HG03439 (cell line): ENCODE data around the gene MARK3.

Source experiments
- ATAC-seq: cut with Tn5 transposase; IDR thresholded peaks from one replicate; pipeline ENCODE4 v1.9.1; 2021; ENCODE audit warnings: mild to moderate bottlenecking, moderate library complexity; ENCODE audit not compliant: unreplicated experiment

MARK3 gene

DNA sequence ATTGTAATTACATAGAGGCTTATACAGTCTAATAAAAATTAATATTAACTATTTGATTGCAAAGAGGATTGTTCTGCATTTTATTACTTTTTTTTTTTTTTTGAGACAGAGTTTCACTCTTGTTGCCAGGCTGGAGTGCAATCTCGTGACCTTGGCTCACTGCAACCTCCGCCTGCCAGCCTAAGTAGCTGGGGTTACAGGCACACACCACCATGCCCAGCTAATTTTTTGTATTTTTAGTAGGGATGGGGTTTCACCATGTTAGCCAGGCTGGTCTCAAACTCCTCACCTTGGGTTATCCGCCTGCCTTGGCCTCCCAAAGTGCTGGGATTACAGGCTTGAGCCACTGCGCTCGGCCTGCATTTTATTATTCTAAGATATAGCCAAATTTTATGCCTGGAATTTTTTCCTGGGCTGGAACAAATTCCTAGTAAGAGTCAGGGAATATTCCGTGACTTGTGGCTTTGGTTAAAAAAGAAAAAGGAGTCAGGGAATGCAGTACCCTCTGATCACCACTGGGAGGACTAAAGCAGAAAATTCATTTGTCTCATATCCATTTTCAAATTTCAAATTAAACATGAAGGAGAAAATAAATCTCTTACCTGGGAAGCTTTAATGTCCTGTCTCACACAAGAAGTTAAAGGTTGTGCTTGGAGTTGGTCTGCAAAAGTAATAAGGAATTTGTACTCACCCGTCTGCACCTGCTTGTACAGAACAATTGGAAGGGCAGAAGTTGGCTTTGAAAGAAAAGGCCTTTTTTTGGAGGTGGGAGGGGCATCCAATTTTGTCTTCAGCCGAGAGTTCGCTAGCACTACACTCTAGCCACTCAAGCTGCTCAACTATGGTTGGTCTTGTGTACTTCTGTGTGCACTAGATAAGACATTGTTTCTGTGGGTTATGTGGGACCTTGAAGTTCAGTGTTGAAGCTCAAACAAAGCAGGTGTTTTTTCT, 8.7 kb downstream of the MARK3 start:
- ATAC-seq: no peak

DNA sequence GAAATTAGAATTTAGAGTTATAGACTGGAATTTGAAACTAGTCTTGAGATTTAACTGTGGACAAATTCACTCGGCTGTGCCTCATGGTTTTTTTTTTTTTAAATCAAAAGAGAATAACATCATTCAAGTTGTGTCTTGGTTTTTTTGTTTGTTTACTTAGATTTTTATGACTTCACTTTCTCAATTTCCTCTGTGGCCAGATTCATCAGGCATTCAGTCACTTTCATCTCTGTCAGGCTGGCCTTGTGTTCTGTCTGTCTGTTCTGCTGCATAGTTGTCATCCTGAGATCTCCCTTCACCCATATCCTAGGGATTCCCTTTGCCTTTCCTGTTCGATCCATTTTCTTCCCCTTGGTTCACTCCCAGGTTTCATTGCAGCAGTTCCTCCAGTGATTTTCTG, 10.0 kb downstream of the MARK3 start:
- no peak for ATAC-seq

DNA sequence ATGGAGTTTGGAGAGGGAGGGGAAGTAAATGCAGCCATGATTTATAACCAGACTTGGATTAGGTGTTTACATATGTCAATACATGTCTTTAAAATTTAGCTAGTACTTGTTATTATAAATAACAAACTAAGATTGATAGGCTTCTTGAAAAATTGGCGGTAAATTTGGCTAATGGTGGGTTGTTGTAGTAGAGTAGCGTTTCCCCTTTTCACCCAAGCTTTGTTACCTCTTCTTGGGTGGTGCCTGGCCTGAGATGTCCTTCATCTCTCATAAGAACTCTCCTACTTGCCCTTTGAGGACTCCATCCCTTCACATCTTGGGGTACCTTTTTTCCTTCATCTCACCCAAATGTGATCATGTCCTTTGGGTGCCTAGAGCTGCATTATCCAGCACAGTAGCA, 11.2 kb downstream of the MARK3 start:
- ATAC-seq: no peak

DNA sequence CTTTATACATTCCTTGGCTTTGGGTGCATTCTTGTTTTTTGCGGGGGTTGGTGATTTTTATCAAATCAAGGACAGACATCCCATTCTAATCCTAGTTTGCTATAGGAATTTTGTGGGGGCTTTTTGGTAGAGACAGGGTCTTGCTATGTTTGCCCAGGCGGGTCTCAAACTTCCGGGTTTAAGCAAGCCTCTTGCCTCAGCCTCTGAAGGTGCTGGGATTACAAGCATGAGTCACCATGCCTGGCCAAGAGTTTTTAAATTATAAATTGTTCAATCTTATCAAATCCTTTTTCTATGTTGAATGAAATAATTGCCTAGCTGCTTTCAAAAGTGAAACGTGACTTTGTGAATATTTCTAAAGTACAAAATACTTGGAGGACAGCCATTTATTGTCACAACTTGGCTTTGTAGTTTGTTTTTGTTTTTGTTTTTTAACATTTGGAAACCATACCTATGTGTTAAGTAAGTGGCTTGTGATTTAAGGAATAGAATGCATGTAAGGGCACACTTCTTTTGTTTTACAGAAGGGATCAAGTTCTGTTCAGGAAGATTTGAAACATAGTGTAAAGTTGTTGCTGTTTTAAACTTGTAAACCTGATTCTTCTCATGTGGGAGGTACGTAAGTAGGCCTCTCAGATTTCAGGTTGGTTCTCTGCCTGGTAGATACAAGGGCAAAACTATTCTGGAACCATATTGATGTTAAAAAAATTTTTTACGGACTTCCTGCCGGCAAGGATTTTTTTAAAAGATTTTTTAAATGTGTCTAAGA, 13.4 kb downstream of the MARK3 start:
- no peak for ATAC-seq

DNA sequence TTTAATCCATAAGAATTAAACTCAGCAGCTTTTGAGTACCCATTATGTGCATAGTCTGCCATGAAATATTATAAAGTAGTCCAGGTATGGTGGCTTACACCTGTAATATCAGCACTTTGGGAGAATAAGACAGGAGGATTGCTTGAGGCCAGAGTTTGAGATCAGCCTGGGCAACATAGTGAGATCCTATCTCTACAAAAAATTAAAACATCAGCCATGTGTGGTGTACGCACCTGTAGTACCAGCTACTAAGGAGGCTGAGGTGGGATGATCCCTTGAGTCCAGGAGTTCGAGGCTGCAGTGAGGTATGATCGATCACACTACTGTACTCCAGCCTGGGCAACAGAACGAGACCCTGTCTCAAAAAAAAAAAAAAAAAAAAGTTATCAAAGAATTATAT, 15.3 kb downstream of the MARK3 start:
- no peak for ATAC-seq

DNA sequence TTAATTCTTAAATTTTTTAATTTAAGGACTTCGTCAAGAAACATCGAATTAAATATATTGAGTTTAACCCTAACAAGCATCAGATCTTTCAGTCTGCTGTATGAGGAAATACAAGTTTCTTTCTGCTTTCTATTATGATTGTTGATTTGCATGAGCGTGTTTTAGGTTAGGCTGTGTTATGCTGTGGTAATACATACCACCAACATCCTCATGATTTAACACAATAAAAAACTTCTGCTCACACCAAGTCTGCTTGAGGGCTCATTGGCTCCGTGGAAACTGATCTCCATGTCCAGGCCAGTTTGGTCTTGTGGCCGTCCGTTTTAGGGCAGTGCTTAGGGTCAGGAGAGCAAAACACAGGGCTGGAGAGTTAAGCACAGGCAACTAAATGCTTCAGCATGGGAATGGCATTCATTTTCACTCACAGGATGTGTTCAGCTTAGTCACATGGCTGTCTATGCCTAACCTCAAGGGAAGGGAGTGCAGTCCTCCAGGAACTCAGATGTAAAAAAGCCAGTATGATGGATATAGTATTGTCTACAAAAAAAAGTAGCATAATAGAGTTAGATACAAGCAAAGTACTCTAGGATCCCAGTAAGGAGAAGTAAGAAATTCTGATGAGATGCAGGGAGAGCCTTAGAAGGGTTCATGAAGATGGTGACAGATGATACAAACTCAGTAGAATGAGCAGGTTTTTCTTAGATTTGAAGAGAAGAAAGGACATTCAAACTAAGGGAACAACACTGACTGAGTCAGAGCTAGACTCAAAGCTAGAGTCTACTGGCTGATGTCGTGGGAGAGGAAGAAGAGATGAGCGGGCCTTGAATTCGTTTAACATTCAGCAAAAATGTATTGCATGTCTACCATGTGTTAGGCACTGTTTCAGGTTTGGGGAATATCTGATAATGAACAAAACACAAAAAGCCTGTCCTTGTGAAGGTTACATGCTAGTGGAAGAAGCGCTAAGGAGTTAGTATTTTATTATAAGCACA, 16.3 kb downstream of the MARK3 start:
- ATAC-seq: no peak

DNA sequence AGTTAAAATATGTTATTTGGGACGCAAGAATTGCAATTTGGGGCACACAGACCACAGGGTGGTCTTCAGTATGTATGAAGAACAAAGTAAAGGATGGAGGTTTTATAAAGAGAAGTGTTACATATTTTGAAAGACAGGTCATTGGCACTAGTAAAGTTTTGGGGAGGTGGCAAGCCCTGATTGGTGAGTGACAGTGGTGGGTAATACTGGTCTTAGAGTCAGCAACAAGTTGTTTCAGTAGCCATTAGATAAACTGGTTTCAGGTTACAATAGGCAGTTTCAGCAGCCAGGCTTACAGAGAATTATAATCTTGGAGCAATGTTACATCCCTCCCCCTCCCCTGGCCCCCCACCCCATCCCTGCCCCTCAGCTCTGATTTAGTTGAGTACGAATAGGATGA, 17.5 kb downstream of the MARK3 start:
- ATAC-seq: no peak

DNA sequence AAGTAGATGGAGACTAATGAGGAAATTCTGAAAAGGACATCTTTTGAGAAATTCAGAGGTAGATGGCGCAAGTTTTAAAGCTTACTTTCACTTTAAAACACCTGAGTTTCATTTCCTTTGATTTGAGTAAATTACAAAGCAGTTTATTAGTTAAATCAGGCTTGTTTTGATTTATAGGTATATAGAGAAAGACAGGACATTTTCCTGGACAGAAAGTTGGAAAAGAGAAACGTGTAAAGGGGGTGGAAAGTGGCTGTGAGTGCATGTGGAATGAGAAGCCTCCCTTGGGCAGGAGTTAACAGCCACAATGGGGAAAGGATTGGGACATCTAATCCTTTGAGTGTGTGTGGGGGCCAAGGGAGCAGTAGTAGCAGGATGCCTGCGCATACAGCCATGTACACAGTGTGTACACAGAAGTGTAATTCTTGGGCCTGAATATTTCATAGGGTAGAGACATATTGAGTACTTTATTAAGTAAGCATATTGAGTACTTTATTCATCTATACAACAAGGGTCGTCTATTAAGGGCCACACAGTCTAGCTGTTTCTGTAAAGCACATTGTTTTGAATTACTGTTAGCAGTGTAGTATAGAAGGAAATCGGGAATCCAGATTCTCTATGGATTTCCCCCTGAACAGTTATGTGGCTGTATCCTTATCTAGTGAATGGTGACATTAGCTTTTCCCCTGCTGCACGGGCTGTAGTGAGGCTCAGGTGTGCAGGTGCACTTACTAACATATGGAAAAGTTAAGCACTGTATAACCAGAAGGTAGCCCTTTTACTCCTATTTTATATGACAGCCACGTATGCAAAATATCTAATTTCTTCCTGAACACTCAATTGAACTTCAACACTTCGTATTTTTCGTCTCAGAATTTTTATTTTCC, 19.1 kb downstream of the MARK3 start:
- ATAC-seq: no peak

DNA sequence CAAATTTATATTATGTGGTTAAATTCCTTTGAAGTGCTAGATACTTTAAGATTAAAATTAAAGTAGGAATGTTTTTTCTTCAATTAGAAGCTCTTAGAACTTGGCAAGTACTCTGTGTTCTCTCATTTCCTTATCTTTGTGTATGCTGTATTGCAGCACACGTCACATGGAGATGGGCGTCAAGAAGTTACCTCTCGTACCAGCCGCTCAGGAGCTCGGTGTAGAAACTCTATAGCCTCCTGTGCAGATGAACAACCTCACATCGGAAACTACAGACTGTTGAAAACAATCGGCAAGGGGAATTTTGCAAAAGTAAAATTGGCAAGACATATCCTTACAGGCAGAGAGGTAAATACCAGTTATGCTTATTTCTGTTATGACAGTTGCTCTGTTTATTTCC, 19.7 kb downstream of the MARK3 start:
- ATAC-seq: no peak

DNA sequence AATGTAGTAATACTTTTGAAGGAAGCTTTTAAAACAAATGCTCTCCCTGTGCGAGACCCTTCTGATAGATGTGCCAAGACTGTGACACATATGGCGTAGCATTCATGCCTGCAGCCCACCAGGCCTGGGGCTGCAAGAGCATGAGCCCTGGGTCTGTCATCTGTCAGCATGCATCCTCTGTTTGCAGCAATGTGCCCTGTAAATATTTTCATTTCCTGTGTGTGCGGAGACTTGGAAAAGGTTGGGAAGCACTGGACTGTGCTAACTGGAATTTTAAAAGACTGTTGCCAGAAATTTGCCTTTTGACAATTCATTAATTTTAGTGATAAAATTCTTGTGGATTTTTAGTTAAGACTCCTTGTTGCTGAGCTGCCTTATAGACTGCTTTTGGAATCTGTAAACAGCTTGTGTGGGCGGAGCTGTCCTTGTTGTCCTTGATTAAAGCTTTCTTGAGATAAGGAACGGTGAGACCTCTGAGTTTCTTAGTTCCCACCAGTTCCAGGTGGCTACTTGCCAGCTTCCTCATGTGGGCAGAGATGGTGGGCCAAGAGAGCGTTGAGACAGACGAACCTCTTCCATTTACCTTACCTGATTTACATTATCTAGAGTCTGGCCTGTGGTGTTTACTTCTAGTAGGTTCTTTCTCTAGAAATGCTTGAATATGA, 23.4 kb downstream of the MARK3 start:
- no peak for ATAC-seq

DNA sequence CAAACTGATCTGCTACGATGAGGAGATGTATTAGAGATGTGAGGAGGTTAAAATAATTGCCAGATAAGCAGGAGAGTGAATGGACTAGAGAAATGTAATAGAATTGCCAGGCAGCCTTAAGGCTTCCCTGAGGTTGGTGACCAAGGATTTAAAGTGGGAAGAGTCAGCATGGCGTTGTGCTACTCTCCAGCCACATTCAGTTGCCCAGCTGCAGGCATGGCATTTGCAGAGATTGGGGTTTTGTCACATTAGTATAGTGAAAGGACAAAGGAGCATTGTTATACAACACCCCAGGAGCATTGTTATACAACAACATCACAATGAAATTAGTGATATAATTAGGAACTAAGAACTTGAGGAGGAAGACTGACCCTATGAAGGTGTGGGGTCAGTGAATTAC, 31.7 kb downstream of the MARK3 start:
- no peak for ATAC-seq

DNA sequence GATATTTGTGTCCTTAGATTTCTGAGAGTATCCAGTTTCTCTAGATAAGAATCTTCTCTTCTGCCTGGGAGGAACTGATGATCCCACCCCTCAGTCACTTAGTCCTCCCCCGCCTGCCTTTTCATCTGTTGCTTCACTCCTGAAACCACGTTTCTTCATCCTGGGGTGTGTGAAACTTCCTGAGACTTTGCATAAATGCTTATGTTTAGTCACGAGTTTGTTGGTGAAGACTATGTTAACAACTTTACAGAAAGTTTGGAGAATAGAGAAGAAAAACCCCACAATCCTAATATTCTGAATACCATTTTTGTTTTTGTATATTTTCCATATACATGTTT, 33.2 kb downstream of the MARK3 start:
- ATAC-seq: no peak

DNA sequence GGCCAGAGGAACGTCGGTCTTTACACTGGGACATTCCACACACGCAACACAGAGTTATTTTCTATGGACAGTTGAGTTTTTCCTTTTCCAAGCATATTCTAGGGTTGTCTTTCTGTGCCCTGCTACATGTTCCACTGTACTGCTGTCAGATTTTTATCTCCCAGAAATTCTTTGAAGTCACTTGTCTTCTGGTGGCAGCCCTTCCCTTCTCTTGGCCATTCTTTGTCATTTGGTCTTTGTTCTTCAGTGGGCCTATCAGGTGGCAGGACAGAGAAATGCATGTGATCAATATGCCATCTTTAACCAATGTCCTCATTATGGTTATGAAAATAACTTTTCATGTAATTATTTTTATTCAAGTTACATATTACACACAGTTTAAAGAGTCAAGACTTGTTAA, 36.3 kb downstream of the MARK3 start:
- no peak for ATAC-seq

DNA sequence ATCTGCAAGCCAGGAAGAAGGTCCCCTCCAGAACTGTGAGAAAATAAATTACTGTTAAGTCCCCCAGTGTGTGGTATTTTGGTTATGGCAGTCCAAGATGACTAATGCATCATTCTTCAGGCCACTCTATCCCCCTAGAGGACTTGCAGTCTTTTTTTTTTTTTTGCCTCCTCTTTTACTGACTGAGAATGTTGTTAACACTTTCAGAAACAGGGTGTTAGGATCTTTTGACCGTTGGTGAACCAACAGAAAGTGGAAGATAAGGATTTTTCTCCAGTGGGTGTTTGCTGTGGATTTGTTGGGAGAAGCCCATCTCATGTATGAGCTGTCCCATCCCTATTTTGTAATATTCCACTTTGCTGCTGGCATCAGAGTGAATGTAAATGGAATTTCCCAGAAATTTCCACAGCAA, 37.8 kb downstream of the MARK3 start:
- no peak for ATAC-seq

DNA sequence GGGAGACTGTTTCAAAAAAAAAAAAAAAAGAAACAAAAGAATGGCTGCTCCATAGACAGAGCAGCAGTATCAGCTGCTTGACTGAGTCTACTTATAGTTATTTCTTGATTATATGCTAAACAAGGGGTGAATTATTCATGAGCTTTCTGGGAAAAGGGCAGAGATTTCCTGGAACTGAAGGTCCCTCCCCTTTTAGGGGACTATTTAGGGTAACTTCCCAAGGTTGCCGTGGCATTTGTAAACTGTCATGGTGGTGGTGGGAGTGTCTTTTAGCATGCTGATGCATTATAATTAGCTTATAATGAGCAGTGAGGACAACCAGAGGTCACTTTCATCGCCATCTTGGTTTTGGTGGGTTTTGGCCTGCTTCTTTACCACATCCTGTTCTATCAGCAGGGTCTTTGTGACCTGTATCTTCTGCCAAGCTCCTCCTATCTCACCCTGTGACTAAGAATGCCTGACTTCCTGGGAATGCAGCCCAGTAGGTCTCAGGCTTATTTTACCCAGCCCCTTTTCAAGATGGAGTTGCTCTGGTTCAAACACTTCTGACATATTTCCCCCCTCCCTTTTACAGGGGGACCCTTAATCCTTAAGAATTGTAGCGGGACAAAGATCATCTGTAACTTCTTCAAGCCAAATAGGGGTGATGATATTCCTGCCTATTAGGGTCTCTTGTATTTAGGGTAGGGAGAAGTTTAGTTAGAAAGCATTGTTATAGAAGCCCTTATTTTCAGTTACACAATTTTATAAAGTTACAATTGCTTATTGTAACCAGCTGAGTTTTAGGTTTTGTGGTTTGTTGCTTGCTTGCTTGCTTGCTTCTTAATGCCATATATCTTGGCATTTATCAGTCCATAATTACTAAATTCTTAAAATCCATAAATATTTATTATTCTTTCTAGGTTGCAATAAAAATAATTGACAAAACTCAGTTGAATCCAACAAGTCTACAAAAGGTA, 42.5 kb downstream of the MARK3 start:
- ATAC-seq: no peak

DNA sequence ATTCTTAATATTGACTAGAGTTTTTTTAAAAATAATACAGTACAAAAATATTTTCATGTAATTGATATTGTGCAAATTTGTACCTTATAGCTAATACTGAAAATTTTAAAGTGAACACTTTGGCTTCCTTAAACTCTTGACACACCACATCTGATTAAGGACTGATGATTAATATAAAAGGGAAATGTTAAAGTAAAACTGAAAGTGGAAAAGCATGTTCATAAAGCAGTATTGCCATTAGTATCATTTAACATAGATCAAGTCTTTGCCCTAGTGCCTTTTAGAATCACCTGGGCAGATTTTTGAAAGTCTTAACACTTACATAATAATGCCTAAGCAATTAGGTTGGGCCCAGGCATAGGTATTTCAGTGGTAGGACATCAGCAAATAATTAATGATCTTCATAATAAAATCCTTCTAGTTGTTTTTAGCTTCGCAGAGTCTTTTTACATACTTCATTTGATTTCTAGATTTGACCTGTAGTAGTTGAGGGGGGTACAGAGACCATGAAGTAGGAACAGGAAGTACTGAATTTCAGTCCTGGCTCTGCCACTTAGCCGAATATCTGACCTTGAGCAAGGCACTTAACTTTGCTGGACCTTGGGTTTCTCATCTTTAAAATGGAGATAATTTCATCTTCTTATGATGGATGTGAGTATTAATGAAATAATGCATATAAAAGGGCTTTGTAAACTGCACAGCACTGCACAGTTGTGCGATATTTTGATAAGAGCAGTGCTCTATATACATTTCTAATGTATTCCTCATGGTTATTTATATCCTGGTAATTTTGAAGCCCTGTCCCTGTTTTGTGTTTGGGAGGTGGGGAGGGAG, 43.7 kb downstream of the MARK3 start:
- no peak for ATAC-seq

DNA sequence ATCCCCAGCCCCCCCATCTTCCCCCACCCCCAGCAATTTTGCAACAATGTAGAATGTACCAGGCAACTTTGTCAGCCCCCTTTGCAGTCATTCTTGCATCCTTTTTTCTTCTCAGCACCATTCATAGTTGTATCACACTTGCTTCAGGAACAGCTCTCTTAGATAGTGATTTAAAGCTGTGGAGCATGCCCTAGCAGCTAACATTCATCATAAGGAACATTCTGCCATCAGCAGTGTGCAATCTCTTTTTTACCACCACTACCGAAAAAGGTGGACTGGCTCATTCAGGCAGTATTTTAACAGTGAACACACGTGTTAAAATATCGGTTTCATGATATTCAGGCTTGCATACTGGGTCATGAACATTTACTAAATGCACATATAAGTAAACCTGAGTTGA, 45.1 kb downstream of the MARK3 start:
- ATAC-seq: no peak

DNA sequence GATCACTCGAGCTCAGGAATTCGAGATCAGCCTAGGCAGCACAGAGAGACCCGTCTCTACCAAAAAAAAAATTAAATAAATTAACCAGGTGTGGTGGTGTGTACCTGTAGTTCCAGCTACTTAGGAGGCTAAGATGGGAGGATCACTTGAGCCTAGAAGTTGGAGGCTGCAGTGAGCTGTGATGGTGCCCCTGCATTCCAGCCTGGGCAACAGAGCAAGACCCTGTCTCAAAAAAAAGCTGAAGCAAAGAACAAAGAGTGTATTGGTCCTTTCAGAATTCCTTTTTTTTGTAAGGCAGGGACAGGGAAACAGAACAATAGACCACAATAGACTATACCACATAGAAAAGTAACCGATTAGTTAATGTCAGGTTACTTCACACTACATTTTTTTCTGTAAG, 47.4 kb downstream of the MARK3 start:
- ATAC-seq: no peak
